ENCODE results near the gene C22orf39. TPM values are rescaled to one million over a fixed set of nuclear protein-coding genes. Genes with fewer than 3 reads are reported as not detected.

The C22orf39 gene
- total and polyA plus RNA-seq, 12 donors: 41.7 to 123 (median 63.2) TPM

DNA sequence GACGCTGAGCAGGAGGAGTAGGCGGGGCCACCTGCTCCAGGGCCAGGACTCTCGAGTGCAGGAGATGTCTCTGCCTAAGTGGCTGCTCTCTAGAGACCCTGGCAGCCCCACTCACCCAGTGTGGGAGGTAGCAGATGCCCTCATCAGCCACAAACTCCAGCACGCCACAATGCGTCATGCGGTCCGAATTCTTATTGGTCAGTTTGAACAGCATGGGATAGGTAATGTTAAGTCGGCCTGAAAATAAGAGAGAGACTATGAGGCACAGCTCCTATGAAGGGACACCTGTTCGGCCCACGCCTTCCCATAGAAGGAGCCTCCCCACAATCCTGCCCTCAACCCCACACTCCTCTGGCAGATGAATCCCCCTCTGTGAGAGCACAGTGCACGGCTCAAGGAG is 24.1 kb upstream of the C22orf39 start:
- DNase-seq (no peak), ATAC-seq (no peak)
- WGBS, 2 donors: 90 to 92% methylated on average over 11 of the region's 11 CpGs
- Histone ChIP-seq H3K4me1 (peaks cover 0 to 23% (median 8%) of the 10 kb centered on the region in 9 donors), H3K27ac (no peak overlapping the region), H3K36me3 (peaks cover 10 to 97% (median 68%) of the 10 kb centered on the region in 9 donors), H3K27me3 (no peaks in the 10 kb centered on the region), H3K9me3 (no peaks in the 10 kb centered on the region), H3K4me3 (no peak overlapping the region)
- intact Hi-C loops (cut with DNase I): loop anchor here in 3 of 10 donors (10.0 kb wide), 5 partner anchors 57 to 327 kb away; partner anchors contain the start of genes CLTCL1 (in 1 of the 3) and ESS2 (in 1 of the 3)
- TF ChIP-seq, protein P1, sequence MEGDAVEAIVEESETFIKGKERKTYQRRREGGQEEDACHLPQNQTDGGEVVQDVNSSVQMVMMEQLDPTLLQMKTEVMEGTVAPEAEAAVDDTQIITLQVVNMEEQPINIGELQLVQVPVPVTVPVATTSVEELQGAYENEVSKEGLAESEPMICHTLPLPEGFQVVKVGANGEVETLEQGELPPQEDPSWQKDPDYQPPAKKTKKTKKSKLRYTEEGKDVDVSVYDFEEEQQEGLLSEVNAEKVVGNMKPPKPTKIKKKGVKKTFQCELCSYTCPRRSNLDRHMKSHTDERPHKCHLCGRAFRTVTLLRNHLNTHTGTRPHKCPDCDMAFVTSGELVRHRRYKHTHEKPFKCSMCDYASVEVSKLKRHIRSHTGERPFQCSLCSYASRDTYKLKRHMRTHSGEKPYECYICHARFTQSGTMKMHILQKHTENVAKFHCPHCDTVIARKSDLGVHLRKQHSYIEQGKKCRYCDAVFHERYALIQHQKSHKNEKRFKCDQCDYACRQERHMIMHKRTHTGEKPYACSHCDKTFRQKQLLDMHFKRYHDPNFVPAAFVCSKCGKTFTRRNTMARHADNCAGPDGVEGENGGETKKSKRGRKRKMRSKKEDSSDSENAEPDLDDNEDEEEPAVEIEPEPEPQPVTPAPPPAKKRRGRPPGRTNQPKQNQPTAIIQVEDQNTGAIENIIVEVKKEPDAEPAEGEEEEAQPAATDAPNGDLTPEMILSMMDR (IDR thresholded peaks at IDR 0.05): no peak

DNA sequence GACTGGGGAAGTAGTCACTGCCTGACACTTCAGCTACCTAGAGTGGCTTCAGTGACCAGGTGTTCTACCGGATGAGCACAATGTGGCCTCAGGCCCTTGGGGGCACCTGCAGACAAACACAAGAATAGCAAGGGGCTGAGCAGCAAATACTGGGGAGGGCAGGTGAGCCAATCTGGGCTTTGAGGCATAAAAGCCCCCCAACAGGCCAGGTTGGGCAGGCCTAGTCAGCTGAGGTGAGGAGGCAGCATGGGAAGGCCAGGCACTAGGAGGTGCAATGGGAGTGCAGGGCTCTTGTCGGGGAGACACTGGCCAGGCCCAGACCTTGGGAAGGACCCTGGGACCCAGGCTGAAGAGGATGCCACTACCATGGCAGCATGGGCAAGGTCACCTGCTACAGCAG is 22.5 kb upstream of the C22orf39 start:
- Histone ChIP-seq H3K4me3 (no peak overlapping the region), H3K27me3 (no peaks in the 10 kb centered on the region), H3K4me1 (peaks cover 0 to 7% (median 0%) of the 10 kb centered on the region in 9 donors), H3K36me3 (peaks cover 10 to 100% (median 83%) of the 10 kb centered on the region in 9 donors), H3K9me3 (no peaks in the 10 kb centered on the region), H3K27ac (no peak overlapping the region)
- TF ChIP-seq, protein P1 (IDR thresholded peaks at IDR 0.05): no peak
- ATAC-seq: no peak
- DNase-seq: no peak
- intact Hi-C loops (cut with DNase I): loop anchor here in 3 of 10 donors (10.0 kb wide), 5 partner anchors 55 to 325 kb away; partner anchors contain the start of genes CLTCL1 (in 1 of the 3) and ESS2 (in 1 of the 3)
- 95 to 99% methylated on average over 2 of the region's 2 CpGs for WGBS, 2 donors

DNA sequence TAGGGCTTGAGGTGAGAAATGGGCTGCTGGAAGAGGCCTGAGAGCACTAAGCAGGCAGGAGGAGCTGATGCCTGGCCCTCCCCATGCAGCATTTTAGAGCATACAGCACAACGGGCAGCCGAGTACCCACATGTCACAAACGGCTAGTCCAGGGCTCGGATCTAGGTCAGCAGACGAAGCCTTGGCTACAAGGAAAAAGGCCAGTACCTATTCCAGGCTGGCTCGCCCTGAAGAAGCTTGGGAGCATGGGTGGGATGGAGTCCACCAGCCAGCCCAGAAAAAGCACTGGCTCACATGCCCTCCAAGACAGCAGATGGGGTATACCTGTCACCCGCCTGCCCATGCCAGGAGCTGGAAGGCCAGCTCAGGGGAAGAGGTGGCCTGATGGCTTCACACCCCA is 21.9 kb upstream of the C22orf39 start:
- H3K9me3 ChIP-seq: no peaks in the 10 kb centered on the region
- peaks cover 10 to 100% (median 86%) of the 10 kb centered on the region in 9 donors for H3K36me3 ChIP-seq
- intact Hi-C loops (cut with DNase I): loop anchor here in 1 of 10 donors (10.0 kb wide), 1 partner anchor 85 kb away; no protein-coding TSS in a partner anchor
- H3K4me1 ChIP-seq: peaks cover 0 to 1% (median 0%) of the 10 kb centered on the region in 9 donors
- no peak for ATAC-seq
- 94 to 99% methylated on average over 7 of the region's 7 CpGs for WGBS, 2 donors
- H3K27ac ChIP-seq: no peak overlapping the region
- H3K27me3 ChIP-seq: no peaks in the 10 kb centered on the region
- H3K4me3 ChIP-seq: no peak overlapping the region
- TF ChIP-seq, protein P1 (IDR thresholded peaks at IDR 0.05): no peak
- no peak for DNase-seq

DNA sequence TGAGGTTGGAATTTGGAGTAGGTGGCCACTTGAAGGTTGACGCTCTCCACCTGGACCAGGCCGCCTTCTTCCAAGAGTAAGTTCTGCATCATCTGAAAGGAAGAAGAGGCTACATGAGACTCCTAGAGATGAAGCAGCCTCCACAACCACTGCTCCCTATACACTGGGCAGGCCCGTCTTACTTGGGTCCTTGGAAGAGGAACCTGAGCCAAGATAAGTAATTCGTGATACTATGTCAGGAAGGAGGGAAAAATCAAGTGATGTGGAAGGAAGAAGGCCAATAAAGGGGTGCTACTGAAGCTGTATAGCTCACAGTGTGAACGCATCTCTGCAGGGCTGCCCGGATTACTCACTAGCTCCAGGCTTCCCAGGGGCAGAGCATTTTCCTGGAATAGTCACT is 20.4 kb upstream of the C22orf39 start:
- ATAC-seq (no peak), DNase-seq (no peak)
- Histone ChIP-seq H3K9me3 (no peaks in the 10 kb centered on the region), H3K27ac (no peak overlapping the region), H3K36me3 (peaks cover 10 to 100% (median 78%) of the 10 kb centered on the region in 9 donors), H3K4me3 (no peak overlapping the region), H3K4me1 (no peaks in the 10 kb centered on the region), H3K27me3 (no peaks in the 10 kb centered on the region)
- WGBS, 2 donors: 93 to 95% methylated on average over 6 of the region's 6 CpGs
- TF ChIP-seq, protein P1 (IDR thresholded peaks at IDR 0.05): no peak
- intact Hi-C loops (cut with DNase I): loop anchor here in 1 of 10 donors (10.0 kb wide), 1 partner anchor 83 kb away; no protein-coding TSS in a partner anchor
